ENCODE data around the gene PTPN21. TPM values are rescaled to one million over a fixed set of nuclear protein-coding genes. Genes with fewer than 3 reads are reported as not detected.

Gene PTPN21
- total RNA-seq, 6 experiments from 2014 or later, result 6.0 to 12.2 (median 10.3) TPM

GRCh38 chr14:88562532-88562830, 7.7 kb upstream of the PTPN21 start:
- H3K27me3 ChIP-seq, result no peaks in the 10 kb centered on the region
- DNase-seq (no peak), ATAC-seq (no peak)
- 20% methylated on average over 5 of the region's 5 CpGs for WGBS (ENCODE audit: insufficient coverage, low coverage, low lambda C conversion rate, missing lambda C conversion rate)
- peaks cover 0 to 7% (median under 1%) of the 10 kb centered on the region in 4 donors for H3K36me3 ChIP-seq
- H3K4me1 ChIP-seq, result peaks cover 0 to 20% (median 8%) of the 10 kb centered on the region in 4 donors
- H3K9me3 ChIP-seq, result no peaks in the 10 kb centered on the region
- intact Hi-C loops (cut with DNase I), result no loop called here
- peak overlapping the region; percentile 85 to 96 (median 89) for H3K4me3 ChIP-seq
- no peak for TF ChIP-seq POLR2A (IDR thresholded peaks at IDR 0.05)
- TF ChIP-seq, protein P1, sequence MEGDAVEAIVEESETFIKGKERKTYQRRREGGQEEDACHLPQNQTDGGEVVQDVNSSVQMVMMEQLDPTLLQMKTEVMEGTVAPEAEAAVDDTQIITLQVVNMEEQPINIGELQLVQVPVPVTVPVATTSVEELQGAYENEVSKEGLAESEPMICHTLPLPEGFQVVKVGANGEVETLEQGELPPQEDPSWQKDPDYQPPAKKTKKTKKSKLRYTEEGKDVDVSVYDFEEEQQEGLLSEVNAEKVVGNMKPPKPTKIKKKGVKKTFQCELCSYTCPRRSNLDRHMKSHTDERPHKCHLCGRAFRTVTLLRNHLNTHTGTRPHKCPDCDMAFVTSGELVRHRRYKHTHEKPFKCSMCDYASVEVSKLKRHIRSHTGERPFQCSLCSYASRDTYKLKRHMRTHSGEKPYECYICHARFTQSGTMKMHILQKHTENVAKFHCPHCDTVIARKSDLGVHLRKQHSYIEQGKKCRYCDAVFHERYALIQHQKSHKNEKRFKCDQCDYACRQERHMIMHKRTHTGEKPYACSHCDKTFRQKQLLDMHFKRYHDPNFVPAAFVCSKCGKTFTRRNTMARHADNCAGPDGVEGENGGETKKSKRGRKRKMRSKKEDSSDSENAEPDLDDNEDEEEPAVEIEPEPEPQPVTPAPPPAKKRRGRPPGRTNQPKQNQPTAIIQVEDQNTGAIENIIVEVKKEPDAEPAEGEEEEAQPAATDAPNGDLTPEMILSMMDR (IDR thresholded peaks at IDR 0.05), result no peak
- peak overlapping the region in 1 of 3 donors; percentile 94 for H3K27ac ChIP-seq

DNA sequence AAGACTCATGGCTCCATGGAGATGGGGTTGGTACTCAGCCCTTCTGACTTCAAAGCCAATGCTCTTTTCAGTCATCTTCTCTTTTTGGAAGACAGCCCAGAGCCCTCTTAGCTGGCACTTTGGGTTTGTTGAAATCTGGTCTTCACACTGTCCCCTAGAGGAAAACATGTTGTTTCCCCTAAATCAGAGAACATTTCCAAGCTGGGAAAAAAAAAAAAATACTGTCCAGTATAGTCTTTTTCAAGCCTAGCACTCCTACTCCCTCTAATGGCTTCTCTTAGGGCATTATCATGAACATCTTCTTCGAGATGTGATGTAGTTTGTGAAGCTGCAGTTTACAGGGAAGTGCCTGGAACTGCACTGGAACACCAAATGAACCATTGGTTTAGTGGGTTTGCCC, 5.0 kb upstream of the PTPN21 start:
- ATAC-seq (peak in 1 of 4 donors; percentile 18), DNase-seq (no peak)
- H3K4me1 ChIP-seq, result peaks cover 0 to 18% (median 6%) of the 10 kb centered on the region in 4 donors
- intact Hi-C loops (cut with DNase I), result loop anchor here in 1 of 2 donors (10.0 kb wide), 1 partner anchor 65 kb away; no protein-coding TSS in a partner anchor
- 11% methylated on average over 1 of the region's 1 CpG for WGBS (ENCODE audit: insufficient coverage, low coverage, low lambda C conversion rate, missing lambda C conversion rate)
- no peak overlapping the region for H3K27ac ChIP-seq
- no peaks in the 10 kb centered on the region for H3K9me3 ChIP-seq
- no peaks in the 10 kb centered on the region for H3K36me3 ChIP-seq
- no peak for TF ChIP-seq POLR2A (IDR thresholded peaks at IDR 0.05)
- TF ChIP-seq, protein P1 (IDR thresholded peaks at IDR 0.05), result peak in 3 of 4 donors; percentile 40 to 45 (median 42)
- no peaks in the 10 kb centered on the region for H3K27me3 ChIP-seq
- H3K4me3 ChIP-seq, result no peak overlapping the region

- intact Hi-C loops (cut with DNase I), result loop anchor here in 1 of 2 donors (10.0 kb wide), 1 partner anchor 62 kb away; no protein-coding TSS in a partner anchor
- no peak overlapping the region for H3K4me3 ChIP-seq
- no peak overlapping the region for H3K27ac ChIP-seq
- 48% methylated on average over 3 of the region's 3 CpGs for WGBS (ENCODE audit: insufficient coverage, low coverage, low lambda C conversion rate, missing lambda C conversion rate)
- H3K36me3 ChIP-seq, result no peaks in the 10 kb centered on the region
- H3K9me3 ChIP-seq, result no peaks in the 10 kb centered on the region
- H3K27me3 ChIP-seq, result no peaks in the 10 kb centered on the region
- DNase-seq, result no peak
- no peak for TF ChIP-seq POLR2A (IDR thresholded peaks at IDR 0.05)
- TF ChIP-seq, protein P1 (IDR thresholded peaks at IDR 0.05), result no peak
- no peak for ATAC-seq
- peaks cover 0 to 25% (median 4%) of the 10 kb centered on the region in 4 donors for H3K4me1 ChIP-seq
Observed at GRCh38 chr14:88556581-88556980, 1.8 kb upstream of the PTPN21 start.

GRCh38 chr14:88553886-88554456, 836 bp downstream of the PTPN21 start:
- Histone ChIP-seq H3K36me3 (peaks cover 0 to 5% (median 0%) of the 10 kb centered on the region in 4 donors), H3K4me3 (peak overlapping the region; percentile 55 to 73 (median 67)), H3K4me1 (peaks cover 0 to 25% (median 10%) of the 10 kb centered on the region in 4 donors), H3K27me3 (no peaks in the 10 kb centered on the region), H3K27ac (peak overlapping the region; percentile 55 to 85 (median 73)), H3K9me3 (no peaks in the 10 kb centered on the region)
- ATAC-seq (peak in 3 of 4 donors; percentile 1 to 5 (median 2)), DNase-seq (peak in 1 of 3 donors; percentile 53)
- intact Hi-C loops (cut with DNase I), result loop anchor here in 1 of 2 donors (10.0 kb wide), 1 partner anchor 59 kb away; no protein-coding TSS in a partner anchor
- TF ChIP-seq, protein P1 (IDR thresholded peaks at IDR 0.05), result no peak
- TF ChIP-seq POLR2A (IDR thresholded peaks at IDR 0.05), result no peak
- under 1% methylated on average over 18 of the region's 19 CpGs for WGBS (ENCODE audit: insufficient coverage, low coverage, low lambda C conversion rate, missing lambda C conversion rate)

Measured in right lobe of liver (tissue), 6 donors.